ENCODE data around the gene ZNF519. TPM values are rescaled to one million over a fixed set of nuclear protein-coding genes. Genes with fewer than 3 reads are reported as not detected.
"Not testable (repeated sequence)": the region's sequence is repeated elsewhere in the genome, so short reads cannot be mapped to it uniquely, and the experiment has no call there.

ZNF519 gene
- polyA plus RNA-seq, 1 experiment, result 2.9 TPM

GRCh38 chr18:14145581-14146338 is 13.5 kb upstream of the ZNF519 start:
- POLR2A ChIA-PET; H3K36me3 ChIP-seq (ENCODE audit: control insufficient read depth, insufficient read depth, low read length); H3K27me3 ChIP-seq (ENCODE audit: control insufficient read depth, insufficient read depth, low read length); H3K4me3 ChIP-seq (ENCODE audit: low read depth, low read length); DNase-seq (ENCODE audit: low read depth); CTCF ChIA-PET: not testable (repeated sequence)

DNA sequence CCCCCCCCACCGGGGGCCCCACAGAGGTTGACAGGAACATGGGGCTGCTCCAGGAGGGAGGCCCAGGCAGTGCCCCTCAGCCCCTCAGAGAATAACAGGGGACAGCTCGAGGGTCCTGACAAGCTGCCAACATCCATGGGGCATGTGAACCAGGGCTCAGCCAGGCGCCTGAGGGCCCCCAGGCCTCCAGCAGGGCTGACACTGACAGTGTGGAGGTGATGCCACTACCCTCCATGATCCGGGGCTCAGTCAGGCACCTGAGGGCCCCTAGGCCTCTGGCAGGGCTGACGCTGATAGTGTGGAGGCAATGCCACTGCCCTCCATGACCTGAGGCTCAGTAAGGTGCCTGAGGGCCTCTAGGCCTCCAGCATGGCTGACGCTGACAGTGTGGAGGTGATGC is 12.8 kb upstream of the ZNF519 start:
- CTCF ChIA-PET; H3K36me3 ChIP-seq (ENCODE audit: control insufficient read depth, insufficient read depth, low read length); POLR2A ChIA-PET; DNase-seq (ENCODE audit: low read depth); H3K27me3 ChIP-seq (ENCODE audit: control insufficient read depth, insufficient read depth, low read length); H3K4me3 ChIP-seq (ENCODE audit: low read depth, low read length): not testable (repeated sequence)

- POLR2A ChIA-PET, result no interaction called here
- H3K36me3 ChIP-seq (ENCODE audit: control insufficient read depth, insufficient read depth, low read length), result no peaks in the 10 kb centered on the region
- CTCF ChIA-PET, result no interaction called here
- H3K4me3 ChIP-seq (ENCODE audit: low read depth, low read length), result no peak overlapping the region
- no peaks in the 10 kb centered on the region for H3K27me3 ChIP-seq (ENCODE audit: control insufficient read depth, insufficient read depth, low read length)
- no peak for DNase-seq (ENCODE audit: low read depth)
- TF ChIP-seq, protein P1, sequence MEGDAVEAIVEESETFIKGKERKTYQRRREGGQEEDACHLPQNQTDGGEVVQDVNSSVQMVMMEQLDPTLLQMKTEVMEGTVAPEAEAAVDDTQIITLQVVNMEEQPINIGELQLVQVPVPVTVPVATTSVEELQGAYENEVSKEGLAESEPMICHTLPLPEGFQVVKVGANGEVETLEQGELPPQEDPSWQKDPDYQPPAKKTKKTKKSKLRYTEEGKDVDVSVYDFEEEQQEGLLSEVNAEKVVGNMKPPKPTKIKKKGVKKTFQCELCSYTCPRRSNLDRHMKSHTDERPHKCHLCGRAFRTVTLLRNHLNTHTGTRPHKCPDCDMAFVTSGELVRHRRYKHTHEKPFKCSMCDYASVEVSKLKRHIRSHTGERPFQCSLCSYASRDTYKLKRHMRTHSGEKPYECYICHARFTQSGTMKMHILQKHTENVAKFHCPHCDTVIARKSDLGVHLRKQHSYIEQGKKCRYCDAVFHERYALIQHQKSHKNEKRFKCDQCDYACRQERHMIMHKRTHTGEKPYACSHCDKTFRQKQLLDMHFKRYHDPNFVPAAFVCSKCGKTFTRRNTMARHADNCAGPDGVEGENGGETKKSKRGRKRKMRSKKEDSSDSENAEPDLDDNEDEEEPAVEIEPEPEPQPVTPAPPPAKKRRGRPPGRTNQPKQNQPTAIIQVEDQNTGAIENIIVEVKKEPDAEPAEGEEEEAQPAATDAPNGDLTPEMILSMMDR (IDR thresholded peaks at IDR 0.05; ENCODE audit: insufficient read depth, low read depth, low read length), result no peak
These were observed 12.3 kb upstream of the ZNF519 start for GRCh38 chr18:14144628-14144895.

DNA sequence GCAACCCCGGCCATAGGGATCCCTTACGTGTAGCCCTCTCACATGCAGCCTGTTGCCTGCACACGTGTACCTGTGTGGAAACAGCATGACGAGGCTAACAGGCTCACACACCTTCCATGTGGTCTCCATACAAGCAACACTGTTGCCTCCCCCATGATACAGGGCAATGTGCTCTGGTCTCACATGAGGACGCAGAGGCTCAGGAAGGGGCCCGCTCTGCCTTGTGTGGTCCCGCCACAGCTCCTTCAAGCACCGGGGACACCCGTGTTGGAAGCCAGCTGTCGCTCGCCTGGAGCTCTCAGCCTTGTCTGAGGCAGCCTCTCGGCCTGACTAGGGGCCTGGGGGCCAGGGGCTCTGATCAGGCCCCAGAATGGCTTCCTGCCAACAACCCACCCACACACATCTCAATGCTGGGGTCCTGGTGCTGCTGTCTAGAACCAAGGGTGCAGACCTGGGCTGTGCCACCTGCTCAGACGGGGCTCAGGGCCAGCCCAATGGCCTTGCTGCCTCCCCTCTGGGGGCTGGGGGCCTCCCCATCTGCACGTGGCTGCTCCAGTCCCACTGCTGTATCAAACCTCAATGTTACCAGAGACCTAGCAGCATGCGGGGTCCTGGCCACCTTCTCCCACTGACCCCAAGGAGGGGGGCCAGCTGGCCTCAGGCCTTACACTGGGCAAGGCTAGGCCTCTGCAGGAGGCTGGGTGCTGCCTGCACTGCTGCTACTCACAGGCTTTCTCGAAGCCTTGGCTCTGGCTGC is 11.8 kb upstream of the ZNF519 start:
- CTCF ChIA-PET; H3K36me3 ChIP-seq (ENCODE audit: control insufficient read depth, insufficient read depth, low read length); H3K4me3 ChIP-seq (ENCODE audit: low read depth, low read length); H3K27me3 ChIP-seq (ENCODE audit: control insufficient read depth, insufficient read depth, low read length); DNase-seq (ENCODE audit: low read depth); POLR2A ChIA-PET: not testable (repeated sequence)

- CTCF ChIA-PET; H3K36me3 ChIP-seq (ENCODE audit: control insufficient read depth, insufficient read depth, low read length); POLR2A ChIA-PET; H3K4me3 ChIP-seq (ENCODE audit: low read depth, low read length); DNase-seq (ENCODE audit: low read depth); H3K27me3 ChIP-seq (ENCODE audit: control insufficient read depth, insufficient read depth, low read length): not testable (repeated sequence)
These were observed 11.2 kb upstream of the ZNF519 start for GRCh38 chr18:14143396-14143795.

DNA sequence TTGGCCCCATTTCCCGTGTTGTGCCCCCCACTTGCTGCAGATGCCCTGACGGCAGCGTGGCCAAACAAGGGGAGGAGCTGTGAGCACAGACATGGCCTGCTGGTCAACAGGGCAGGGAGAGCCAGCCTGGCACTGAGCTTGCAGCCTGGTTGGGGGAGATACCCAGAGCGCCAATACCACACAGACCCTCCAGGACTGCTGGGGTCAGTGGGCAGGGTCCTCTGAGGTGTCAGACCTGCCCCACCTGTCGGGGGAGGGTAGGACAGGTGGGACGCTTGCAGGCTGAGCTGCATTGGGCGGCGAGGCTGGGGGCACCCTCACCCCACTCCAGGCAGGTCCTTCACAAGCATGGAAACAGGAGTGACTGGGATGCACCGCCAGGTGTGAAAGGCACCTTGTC is 9.9 kb upstream of the ZNF519 start:
- DNase-seq (ENCODE audit: low read depth); H3K36me3 ChIP-seq (ENCODE audit: control insufficient read depth, insufficient read depth, low read length); H3K4me3 ChIP-seq (ENCODE audit: low read depth, low read length); H3K27me3 ChIP-seq (ENCODE audit: control insufficient read depth, insufficient read depth, low read length); CTCF ChIA-PET; POLR2A ChIA-PET: not testable (repeated sequence)

DNA sequence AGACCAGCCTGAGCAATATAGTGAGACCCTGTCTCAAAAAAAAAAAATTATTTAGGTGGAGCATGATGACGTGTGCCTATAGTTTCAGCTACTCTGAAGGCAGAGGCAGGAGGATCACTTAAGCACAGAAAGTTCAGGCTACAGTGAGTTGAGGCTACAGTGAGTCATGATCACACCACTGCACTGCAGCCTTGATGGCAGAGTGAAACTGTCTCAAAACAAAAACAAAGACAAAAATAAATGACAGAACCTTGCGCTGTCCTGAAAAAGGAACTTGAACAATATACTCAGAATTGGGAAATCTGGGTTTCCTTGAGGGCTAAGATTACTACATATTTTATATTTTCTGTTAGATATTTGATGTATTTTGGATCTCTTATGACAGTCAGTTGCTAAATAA is 7.3 kb upstream of the ZNF519 start:
- H3K36me3 ChIP-seq (ENCODE audit: control insufficient read depth, insufficient read depth, low read length); H3K4me3 ChIP-seq (ENCODE audit: low read depth, low read length); CTCF ChIA-PET; DNase-seq (ENCODE audit: low read depth); POLR2A ChIA-PET; H3K27me3 ChIP-seq (ENCODE audit: control insufficient read depth, insufficient read depth, low read length): not testable (repeated sequence)

- CTCF ChIA-PET; H3K4me3 ChIP-seq (ENCODE audit: low read depth, low read length); POLR2A ChIA-PET; DNase-seq (ENCODE audit: low read depth); H3K36me3 ChIP-seq (ENCODE audit: control insufficient read depth, insufficient read depth, low read length); H3K27me3 ChIP-seq (ENCODE audit: control insufficient read depth, insufficient read depth, low read length): not testable (repeated sequence)
These were observed 5.7 kb upstream of the ZNF519 start for GRCh38 chr18:14137971-14138370.

DNA sequence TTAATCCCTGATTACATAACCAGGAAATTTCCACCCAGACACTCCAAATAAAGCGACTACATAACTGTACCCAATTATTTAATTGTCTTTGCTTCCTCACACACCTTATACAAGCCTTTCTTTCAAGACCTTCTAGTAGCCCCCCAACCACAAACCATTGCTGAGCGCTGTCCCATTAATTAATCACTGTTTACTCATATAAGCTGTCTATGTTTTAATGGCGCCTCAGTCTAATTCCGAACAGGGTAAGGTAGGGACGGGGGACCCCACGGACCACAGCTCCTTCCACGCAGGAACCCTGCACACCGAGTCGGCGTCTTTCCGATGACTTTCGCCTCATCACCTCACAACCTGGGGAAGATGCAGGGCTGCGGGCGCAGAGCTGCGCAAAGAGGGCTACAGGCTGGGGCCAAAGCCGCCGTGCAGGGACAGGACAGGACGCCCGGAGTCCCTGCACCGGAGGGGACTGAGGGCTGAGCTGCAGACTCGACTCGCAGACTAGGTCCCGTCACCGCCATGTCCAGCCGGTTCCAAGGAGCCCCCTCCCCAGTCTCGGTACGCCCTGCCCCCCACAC is 452 bp downstream of the ZNF519 start:
- H3K27me3 ChIP-seq (ENCODE audit: control insufficient read depth, insufficient read depth, low read length); CTCF ChIA-PET; POLR2A ChIA-PET; H3K36me3 ChIP-seq (ENCODE audit: control insufficient read depth, insufficient read depth, low read length); DNase-seq (ENCODE audit: low read depth): not testable (repeated sequence)
- peak overlapping the region; percentile 72 for H3K4me3 ChIP-seq (ENCODE audit: low read depth, low read length)

GRCh38 chr18:14130804-14131203 is 1.4 kb downstream of the ZNF519 start:
- CTCF ChIA-PET; H3K27me3 ChIP-seq (ENCODE audit: control insufficient read depth, insufficient read depth, low read length); H3K36me3 ChIP-seq (ENCODE audit: control insufficient read depth, insufficient read depth, low read length); DNase-seq (ENCODE audit: low read depth); H3K4me3 ChIP-seq (ENCODE audit: low read depth, low read length); POLR2A ChIA-PET: not testable (repeated sequence)
